Astrocyte (in vitro differentiated cells and primary cell): Measurements from ENCODE around the gene FGD6. TPM values are rescaled to one million over a fixed set of nuclear protein-coding genes. Genes with fewer than 3 reads are reported as not detected.

Source experiments
- DNase-seq: peaks from one replicate; pipeline ENCODE4 v3.0.0-alpha.2; 2010; ENCODE audit warnings: low read depth
- FAIRE-seq: peaks from 2 replicates; lab custom pipeline; 2011; peaks lifted over from hg19 to GRCh38; lab: Jason Lieb, UNC
- H2AFZ ChIP-seq: 2 replicates; pipeline ENCODE4 v1.6.0; 2012; ENCODE audit warnings: low read depth, low read length, inconsistent platforms
- H3K27ac ChIP-seq: 2 replicates; pipeline ENCODE4 v1.5.1; 2011; ENCODE audit warnings: low read depth, low read length, inconsistent platforms
- H3K27me3 ChIP-seq: 2 replicates; pipeline ENCODE4 v1.6.0; 2011; ENCODE audit warnings: low read length, inconsistent platforms; ENCODE audit not compliant: insufficient read depth
- H3K36me3 ChIP-seq: 2 replicates; pipeline ENCODE4 v1.5.1; 2011; ENCODE audit warnings: low read length, inconsistent platforms; ENCODE audit not compliant: insufficient read depth
- H3K4me1 ChIP-seq: 2 replicates; pipeline ENCODE4 v1.5.1; 2011; ENCODE audit warnings: low read length, inconsistent platforms; ENCODE audit not compliant: insufficient read depth
- H3K4me2 ChIP-seq: 2 replicates; pipeline ENCODE4 v1.6.0; 2012; ENCODE audit warnings: low read length, inconsistent platforms
- H3K4me3 ChIP-seq: 2 replicates; pipeline ENCODE4 v1.5.1; 2011; ENCODE audit warnings: low read depth, mild to moderate bottlenecking, low read length, inconsistent platforms; ENCODE audit not compliant: insufficient read depth
- H3K79me2 ChIP-seq: 2 replicates; pipeline ENCODE4 v1.6.0; 2012; ENCODE audit warnings: mild to moderate bottlenecking, low read length, inconsistent platforms; ENCODE audit not compliant: insufficient read depth
- H3K9ac ChIP-seq: 2 replicates; pipeline ENCODE4 v1.6.0; 2012; ENCODE audit warnings: mild to moderate bottlenecking, low read length, inconsistent platforms
- H3K9me3 ChIP-seq: 2 replicates; pipeline ENCODE4 v1.5.1; 2012; ENCODE audit warnings: low read depth, mild to moderate bottlenecking, low read length, inconsistent platforms; ENCODE audit not compliant: insufficient read depth
- H4K20me1 ChIP-seq: 2 replicates; pipeline ENCODE4 v1.6.0; 2012; ENCODE audit warnings: low read length, inconsistent platforms; ENCODE audit not compliant: insufficient read depth
- H3K27ac Mint-ChIP-seq: one replicate; pipeline ENCODE4 v1.8.0; 2021; ENCODE audit warnings: mild to moderate bottlenecking, mixed read lengths; ENCODE audit not compliant: unreplicated experiment
- H3K27me3 Mint-ChIP-seq: one replicate; pipeline ENCODE4 v1.8.0; 2021; ENCODE audit warnings: low read depth, mixed read lengths; ENCODE audit not compliant: unreplicated experiment
- H3K36me3 Mint-ChIP-seq: one replicate; pipeline ENCODE4 v1.8.0; 2021; ENCODE audit warnings: low read depth, mixed read lengths; ENCODE audit not compliant: unreplicated experiment
- H3K4me1 Mint-ChIP-seq: one replicate; pipeline ENCODE4 v1.8.0; 2021; ENCODE audit warnings: low read depth, mixed read lengths; ENCODE audit not compliant: unreplicated experiment
- H3K4me3 Mint-ChIP-seq: one replicate; pipeline ENCODE4 v1.8.0; 2021; ENCODE audit warnings: mild to moderate bottlenecking, moderate library complexity, mixed read lengths; ENCODE audit not compliant: unreplicated experiment
- H3K9me3 Mint-ChIP-seq: one replicate; pipeline ENCODE4 v1.8.0; 2021; ENCODE audit warnings: mild to moderate bottlenecking, mixed read lengths; ENCODE audit not compliant: unreplicated experiment
- CTCF ChIP-seq: IDR thresholded peaks from 2 replicates; pipeline ENCODE4 v1.5.1; 2011; ENCODE audit warnings: low read depth, mild to moderate bottlenecking, inconsistent platforms, low read length, moderate library complexity; ENCODE audit not compliant: insufficient read depth
- EZH2 ChIP-seq: IDR thresholded peaks from 2 replicates; pipeline ENCODE4 v1.6.1; 2012; ENCODE audit warnings: mild to moderate bottlenecking, low read length, inconsistent platforms; ENCODE audit not compliant: insufficient read depth
- total RNA-seq: library from RNA; stranded (reverse); gene quantifications from 2 replicates; pipeline ENCODE4 v1.2.1, GENCODE V29; 2021

The FGD6 gene
- total RNA-seq, 1 donor from 2014 or later = 26.5 TPM

GRCh38 chr12:95066091-95066855 is 151.0 kb downstream of the FGD6 start:
- TF ChIP-seq EZH2 (no peak), CTCF (no peak)
- Histone ChIP-seq H3K9me3 (no peaks in the 10 kb centered on the region), H3K4me2 (no peak overlapping the region)

GRCh38 chr12:95060951-95061350 is 156.3 kb downstream of the FGD6 start:
- no peak for DNase-seq
- H3K4me1 Mint-ChIP-seq = no peaks in the 10 kb centered on the region
- TF ChIP-seq CTCF (no peak), EZH2 (no peak)
- H4K20me1 ChIP-seq = no peaks in the 10 kb centered on the region
- H3K9ac ChIP-seq = no peak overlapping the region
- peaks cover 28% of the 10 kb centered on the region for H3K36me3 ChIP-seq
- H3K27me3 ChIP-seq = no peaks in the 10 kb centered on the region
- H3K36me3 Mint-ChIP-seq = no peaks in the 10 kb centered on the region
- H3K4me3 ChIP-seq = no peak overlapping the region
- H3K79me2 ChIP-seq = no peaks in the 10 kb centered on the region
- no peaks in the 10 kb centered on the region for H3K9me3 Mint-ChIP-seq
- no peak overlapping the region for H2AFZ ChIP-seq
- H3K4me3 Mint-ChIP-seq = no peak overlapping the region
- no peak for FAIRE-seq
- no peak overlapping the region for H3K4me2 ChIP-seq
- H3K27me3 Mint-ChIP-seq = no peaks in the 10 kb centered on the region
- no peak overlapping the region for H3K27ac ChIP-seq
- H3K27ac Mint-ChIP-seq = no peak overlapping the region
- no peaks in the 10 kb centered on the region for H3K9me3 ChIP-seq
- H3K4me1 ChIP-seq = no peaks in the 10 kb centered on the region

More at GRCh38 chr12:95066091-95066855, 151.0 kb downstream of the FGD6 start:
- H3K27ac ChIP-seq = no peak overlapping the region
- Mint-ChIP-seq H3K9me3 (no peaks in the 10 kb centered on the region), H3K27ac (no peak overlapping the region), H3K27me3 (no peaks in the 10 kb centered on the region), H3K4me1 (no peaks in the 10 kb centered on the region), H3K4me3 (no peak overlapping the region), H3K36me3 (no peaks in the 10 kb centered on the region)
- H3K79me2 ChIP-seq = peaks cover 28% of the 10 kb centered on the region
- no peak for DNase-seq
- no peak overlapping the region for H2AFZ ChIP-seq
- no peak overlapping the region for H3K4me3 ChIP-seq
- no peak overlapping the region for H3K9ac ChIP-seq
- H3K36me3 ChIP-seq = peaks cover 23% of the 10 kb centered on the region
- H3K4me1 ChIP-seq = no peaks in the 10 kb centered on the region
- H4K20me1 ChIP-seq = peaks cover 8% of the 10 kb centered on the region
- no peak for FAIRE-seq
- H3K27me3 ChIP-seq = no peaks in the 10 kb centered on the region

GRCh38 chr12:95059984-95060383 is 157.3 kb downstream of the FGD6 start:
- Mint-ChIP-seq H3K4me3 (no peak overlapping the region), H3K9me3 (no peaks in the 10 kb centered on the region), H3K27me3 (no peaks in the 10 kb centered on the region), H3K4me1 (no peaks in the 10 kb centered on the region), H3K27ac (no peak overlapping the region), H3K36me3 (no peaks in the 10 kb centered on the region)
- Histone ChIP-seq H3K4me3 (no peak overlapping the region), H3K36me3 (peaks cover 32% of the 10 kb centered on the region), H3K27ac (no peak overlapping the region), H3K79me2 (no peaks in the 10 kb centered on the region), H2AFZ (no peak overlapping the region), H3K27me3 (no peaks in the 10 kb centered on the region), H3K4me1 (no peaks in the 10 kb centered on the region), H3K4me2 (no peak overlapping the region), H3K9ac (no peak overlapping the region), H3K9me3 (no peaks in the 10 kb centered on the region), H4K20me1 (no peaks in the 10 kb centered on the region)
- DNase-seq = no peak
- TF ChIP-seq CTCF = no peak
- TF ChIP-seq EZH2 = no peak
- FAIRE-seq = no peak
